ENCODE results near the gene PNPLA2. TPM values are rescaled to one million over a fixed set of nuclear protein-coding genes. Genes with fewer than 3 reads are reported as not detected.
A peak's percentile ranks its signal among the peaks of the same experiment; 100 is the strongest.

The PNPLA2 gene
- total and polyA plus RNA-seq, 2 of the 8 experiments (the other 6 are each of a cell fraction or from before 2014, with no cell fraction given): 30.9 to 62.1 TPM

GRCh38 chr11:829847-830294, 11.2 kb downstream of the PNPLA2 start (continued):
- TF ChIP-seq, protein P1, sequence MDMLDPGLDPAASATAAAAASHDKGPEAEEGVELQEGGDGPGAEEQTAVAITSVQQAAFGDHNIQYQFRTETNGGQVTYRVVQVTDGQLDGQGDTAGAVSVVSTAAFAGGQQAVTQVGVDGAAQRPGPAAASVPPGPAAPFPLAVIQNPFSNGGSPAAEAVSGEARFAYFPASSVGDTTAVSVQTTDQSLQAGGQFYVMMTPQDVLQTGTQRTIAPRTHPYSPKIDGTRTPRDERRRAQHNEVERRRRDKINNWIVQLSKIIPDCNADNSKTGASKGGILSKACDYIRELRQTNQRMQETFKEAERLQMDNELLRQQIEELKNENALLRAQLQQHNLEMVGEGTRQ (IDR thresholded peaks at IDR 0.05; ENCODE audit: low read length): no peak
- peak; percentile 67; the same call in 1 of the 2 replicates for TF ChIP-seq E2F6 (IDR thresholded peaks at IDR 0.05)
- no peak for TF ChIP-seq NANOG (IDR thresholded peaks at IDR 0.05; ENCODE audit: insufficient read depth, low read depth, low read length, poor library complexity, severe bottlenecking)
- TF ChIP-seq HDAC2 (IDR thresholded peaks at IDR 0.05; ENCODE audit: borderline replicate concordance in 1 of 2, low read depth in 2 of 2, low read length in 2 of 2): 0 out of 4 replicates have a peak, but pooled peaks of 1 of the 2 experiments have one; percentile 4
- TF ChIP-seq ATF3 (IDR thresholded peaks at IDR 0.05; ENCODE audit: insufficient read depth, low read depth, low read length): no peak
- TF ChIP-seq RBBP5 (IDR thresholded peaks at IDR 0.05; ENCODE audit: borderline replicate concordance, low read depth, low read length): no peak
- no peak for TF ChIP-seq KDM5A (IDR thresholded peaks at IDR 0.05; ENCODE audit: low read length)
- TF ChIP-seq RFX5 (IDR thresholded peaks at IDR 0.05; ENCODE audit: borderline replicate concordance, low read depth, low read length): no peak

Measured in H1 (cell line).